GM03348 (cell line): Measurements from ENCODE around the gene ZNF117.
"Not testable (repeated sequence)": the region's sequence is repeated elsewhere in the genome, so short reads cannot be mapped to it uniquely, and the experiment has no call there.

Source experiments
- DNase-seq: peaks from one replicate; pipeline ENCODE4 v3.0.0; 2012; ENCODE audit warnings: low spot score

Gene ZNF117

GRCh38 chr7:64990936-64991335, at the start of gene ZNF117:
TSS of gene ZNF117 (minus strand) at chr7:64991036.
- no peak for DNase-seq

GRCh38 chr7:65038767-65039166, 47.9 kb upstream of the ZNF117 start:
- peak; percentile 17 for DNase-seq

GRCh38 chr7:65037740-65038688, 47.2 kb upstream of the ZNF117 start:
- peak; percentile 98 for DNase-seq

GRCh38 chr7:65036526-65036925, 45.7 kb upstream of the ZNF117 start:
- not testable (repeated sequence) for DNase-seq

GRCh38 chr7:65035469-65035868, 44.6 kb upstream of the ZNF117 start:
- DNase-seq, result not testable (repeated sequence)

GRCh38 chr7:65034120-65034782, 43.4 kb upstream of the ZNF117 start:
- DNase-seq, result not testable (repeated sequence)

GRCh38 chr7:65033391-65033790, 42.6 kb upstream of the ZNF117 start:
- DNase-seq, result not testable (repeated sequence)

GRCh38 chr7:65025023-65025422, 34.2 kb upstream of the ZNF117 start:
- not testable (repeated sequence) for DNase-seq

GRCh38 chr7:65020978-65021377, 30.1 kb upstream of the ZNF117 start:
- not testable (repeated sequence) for DNase-seq

GRCh38 chr7:65009881-65010280, 19.0 kb upstream of the ZNF117 start:
- not testable (repeated sequence) for DNase-seq

- not testable (repeated sequence) for DNase-seq
Measured at GRCh38 chr7:65009394-65009793, 18.6 kb upstream of the ZNF117 start.

- not testable (repeated sequence) for DNase-seq
Measured at GRCh38 chr7:65007036-65007435, 16.2 kb upstream of the ZNF117 start.

GRCh38 chr7:65006094-65006992, 15.5 kb upstream of the ZNF117 start, which contains the start of gene ERV3-1:
TSS of gene ERV3-1 (minus strand) at chr7:65006687. CDS start at chr7:64993026, 13,661 bp downstream.
- DNase-seq, result peak; percentile 96

- no peak for DNase-seq
Measured at GRCh38 chr7:65004575-65004974, 13.7 kb upstream of the ZNF117 start.

- DNase-seq, result no peak
Measured at GRCh38 chr7:65002972-65003585, 12.2 kb upstream of the ZNF117 start.

- DNase-seq, result no peak
Measured at GRCh38 chr7:65001291-65001814, 10.5 kb upstream of the ZNF117 start.

GRCh38 chr7:64999165-65000004, 8.5 kb upstream of the ZNF117 start:
- DNase-seq, result no peak

- DNase-seq, result no peak
Measured at GRCh38 chr7:64998865-64999164, 8.0 kb upstream of the ZNF117 start.

GRCh38 chr7:64997927-64998391, 7.1 kb upstream of the ZNF117 start:
- no peak for DNase-seq
